ENCODE results near the gene THOP1. TPM values are rescaled to one million over a fixed set of nuclear protein-coding genes. Genes with fewer than 3 reads are reported as not detected.

Gene THOP1
- total RNA-seq, 1 donor from 2014 or later, result 178 TPM

GRCh38 chr19:2853015-2853606 lies 67.8 kb downstream of the THOP1 start:
- no peak overlapping the region for H3K27ac Mint-ChIP-seq
- intact Hi-C loops (cut with micrococcal nuclease), result no loop called here
- no peak overlapping the region for H3K4me3 Mint-ChIP-seq (ENCODE audit: low read depth)
- H3K9me3 Mint-ChIP-seq, result peaks cover 66% of the 10 kb centered on the region
- H3K27me3 Mint-ChIP-seq (ENCODE audit: low read depth), result no peaks in the 10 kb centered on the region
- peaks cover 2% of the 10 kb centered on the region for H3K4me1 Mint-ChIP-seq (ENCODE audit: low read depth)
- peaks cover 45% of the 10 kb centered on the region for H3K36me3 Mint-ChIP-seq (ENCODE audit: low read depth)
- no peak for DNase-seq (ENCODE audit: low spot score)

GRCh38 chr19:2854849-2855248 lies 69.5 kb downstream of the THOP1 start:
- H3K27me3 Mint-ChIP-seq (ENCODE audit: low read depth), result no peaks in the 10 kb centered on the region
- H3K4me1 Mint-ChIP-seq (ENCODE audit: low read depth), result peaks cover 2% of the 10 kb centered on the region
- peaks cover 45% of the 10 kb centered on the region for H3K36me3 Mint-ChIP-seq (ENCODE audit: low read depth)
- H3K27ac Mint-ChIP-seq, result no peak overlapping the region
- H3K4me3 Mint-ChIP-seq (ENCODE audit: low read depth), result no peak overlapping the region
- intact Hi-C loops (cut with micrococcal nuclease), result no loop called here
- DNase-seq (ENCODE audit: low spot score), result no peak
- peaks cover 78% of the 10 kb centered on the region for H3K9me3 Mint-ChIP-seq

GRCh38 chr19:2856457-2857050 lies 71.3 kb downstream of the THOP1 start:
- H3K27ac Mint-ChIP-seq, result no peak overlapping the region
- H3K9me3 Mint-ChIP-seq, result peaks cover 67% of the 10 kb centered on the region
- intact Hi-C loops (cut with micrococcal nuclease), result no loop called here
- peaks cover 30% of the 10 kb centered on the region for H3K36me3 Mint-ChIP-seq (ENCODE audit: low read depth)
- peaks cover 2% of the 10 kb centered on the region for H3K4me1 Mint-ChIP-seq (ENCODE audit: low read depth)
- H3K27me3 Mint-ChIP-seq (ENCODE audit: low read depth), result no peaks in the 10 kb centered on the region
- DNase-seq (ENCODE audit: low spot score), result no peak
- no peak overlapping the region for H3K4me3 Mint-ChIP-seq (ENCODE audit: low read depth)

- peaks cover 7% of the 10 kb centered on the region for H3K36me3 Mint-ChIP-seq (ENCODE audit: low read depth)
These were observed 73.6 kb downstream of the THOP1 start for GRCh38 chr19:2858864-2859263.

GRCh38 chr19:2863816-2864215 lies 78.5 kb downstream of the THOP1 start:
- no peak for DNase-seq (ENCODE audit: low spot score)
- Mint-ChIP-seq H3K4me3 (ENCODE audit: low read depth) (no peak overlapping the region), H3K36me3 (ENCODE audit: low read depth) (no peaks in the 10 kb centered on the region), H3K27me3 (ENCODE audit: low read depth) (no peaks in the 10 kb centered on the region), H3K27ac (no peak overlapping the region), H3K9me3 (peaks cover 37% of the 10 kb centered on the region), H3K4me1 (ENCODE audit: low read depth) (no peaks in the 10 kb centered on the region)
- intact Hi-C loops (cut with micrococcal nuclease), result no loop called here

More at GRCh38 chr19:2858864-2859263, 73.6 kb downstream of the THOP1 start:
- no peak overlapping the region for H3K4me3 Mint-ChIP-seq (ENCODE audit: low read depth)
- intact Hi-C loops (cut with micrococcal nuclease), result no loop called here
- H3K4me1 Mint-ChIP-seq (ENCODE audit: low read depth), result peaks cover 2% of the 10 kb centered on the region
- no peaks in the 10 kb centered on the region for H3K27me3 Mint-ChIP-seq (ENCODE audit: low read depth)
- peaks cover 53% of the 10 kb centered on the region for H3K9me3 Mint-ChIP-seq
- DNase-seq (ENCODE audit: low spot score), result no peak
- no peak overlapping the region for H3K27ac Mint-ChIP-seq

Other genes starting within 250 kb of the THOP1 start
- 0.16 TPM in 2 replicates for gene GNG7, start 82.8 kb upstream of the THOP1 start, total RNA-seq
- gene DIRAS1, start 64.1 kb upstream of the THOP1 start, total RNA-seq, result 0.28 and 0.39 TPM in 2 replicates
- 39.1 and 39.4 TPM in 2 replicates for gene SLC39A3, start 45.5 kb upstream of the THOP1 start, total RNA-seq
- 64.3 and 67.3 TPM in 2 replicates for gene SGTA, start 2.2 kb upstream of the THOP1 start, total RNA-seq
- gene ZNF554, start 34.4 kb downstream of the THOP1 start, total RNA-seq, result 2.3 and 2.4 TPM in 2 replicates
- gene ZNF555, start 56.0 kb downstream of the THOP1 start, total RNA-seq, result 0.66 and 1.3 TPM in 2 replicates
- gene ZNF556, start 81.8 kb downstream of the THOP1 start, total RNA-seq, result not detected in 2 replicates
- 2.7 and 3.1 TPM in 2 replicates for gene ZNF57, start 115.4 kb downstream of the THOP1 start, total RNA-seq
- gene ZNF77, start 159.5 kb downstream of the THOP1 start, total RNA-seq, result 3.5 and 4.0 TPM in 2 replicates
- 1.4 and 1.5 TPM in 2 replicates for gene TLE6, start 192.1 kb downstream of the THOP1 start, total RNA-seq
- 2.2 and 2.4 TPM in 2 replicates for gene TLE2, start 243.8 kb downstream of the THOP1 start, total RNA-seq

Data from activated T-helper 2 cell treated with anti-CD3 and anti-CD28 coated beads, Interferon-gamma antibody, Interleukin-2, Interleukin-4, amounts not matched to agents 10 μg/mL and 5 μg/mL and 100 μg/mL, durations not matched to agents 14 hours and 24 hours and 36 hours (primary cell).